Right forelimb (tissue), 1 donor: ENCODE data around the gene PRKCI.
"Not testable (repeated sequence)": the region's sequence is repeated elsewhere in the genome, so short reads cannot be mapped to it uniquely, and the experiment has no call there.

Experiments used
- DNase-seq: peaks from one replicate; pipeline ENCODE4 v3.0.0-alpha.2; 2018

The PRKCI gene

DNA sequence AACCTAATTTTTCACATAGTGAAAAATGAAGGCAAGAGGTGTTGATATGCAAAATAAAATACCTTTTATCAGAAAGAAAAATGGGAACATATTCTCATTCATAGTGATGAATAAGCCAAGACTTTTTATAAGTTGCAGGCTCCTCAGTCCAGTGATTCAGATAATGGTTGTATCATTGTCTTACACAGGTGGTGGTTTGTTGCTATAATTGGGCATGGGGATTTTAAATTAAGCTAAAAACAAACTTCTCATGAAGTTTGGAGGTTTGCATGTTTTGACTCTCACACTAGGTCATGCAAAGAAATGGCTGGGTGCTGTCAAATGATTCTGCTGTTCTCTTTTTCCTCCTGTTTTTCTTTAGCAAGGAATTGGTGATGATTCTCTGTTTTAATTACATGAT, 74.5 kb downstream of the PRKCI start:
- DNase-seq = no peak

DNA sequence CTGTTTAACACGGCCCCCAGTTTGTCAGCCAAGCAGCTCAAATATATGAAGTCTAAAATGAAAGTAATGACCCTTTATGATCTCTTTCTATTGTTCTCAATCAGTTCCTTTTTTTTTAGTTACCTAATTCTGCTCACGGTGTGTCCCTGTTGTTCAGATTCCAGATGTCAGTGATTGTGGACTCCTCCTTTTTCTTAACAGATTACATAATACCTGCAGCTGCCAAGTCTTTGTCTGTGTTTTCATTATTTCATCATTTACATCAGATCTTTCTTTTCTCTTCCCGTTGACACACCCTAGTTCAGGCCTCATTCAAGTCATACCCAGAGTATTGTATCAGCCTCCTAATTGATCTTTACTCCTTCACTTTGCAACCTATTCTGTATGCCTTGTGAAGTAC, 79.2 kb downstream of the PRKCI start:
- DNase-seq = no peak

DNA sequence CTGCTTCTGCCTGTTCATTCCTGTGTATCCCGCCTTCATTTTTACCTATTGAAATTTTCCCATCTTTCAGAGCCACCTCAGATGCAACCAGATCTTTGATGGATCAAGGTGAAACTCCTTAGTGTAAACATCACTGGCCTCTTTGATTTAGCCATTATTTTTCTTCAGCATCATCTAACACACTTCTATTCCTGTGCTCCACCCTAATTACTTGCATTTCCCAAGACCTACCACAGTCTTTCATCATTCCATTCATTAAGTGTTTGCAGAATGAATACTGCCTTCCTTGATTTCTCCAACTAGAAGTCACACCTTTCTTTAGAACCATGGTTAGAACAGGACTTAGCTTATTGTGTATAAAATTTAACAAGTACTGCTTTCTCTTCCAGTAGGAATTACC, 79.8 kb downstream of the PRKCI start:
- DNase-seq = no peak

DNA sequence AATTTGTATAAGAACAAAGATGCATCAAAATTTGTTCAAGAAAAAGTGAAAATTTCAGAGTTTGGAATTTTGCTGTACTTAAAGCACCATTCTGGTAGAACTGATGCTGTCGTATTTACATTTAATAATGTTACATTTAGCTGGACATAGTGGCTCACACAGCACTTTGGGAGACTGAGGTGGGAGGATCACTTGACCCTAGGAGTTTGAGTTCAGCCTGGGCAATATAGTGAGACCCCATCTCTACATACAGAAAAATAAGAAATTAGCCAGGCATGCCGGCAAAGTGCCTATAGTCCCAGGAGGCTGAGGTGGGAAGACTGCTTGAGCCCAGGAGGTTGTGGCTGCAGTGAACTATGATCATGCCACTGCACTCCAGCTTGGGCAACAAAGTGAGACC, 83.8 kb downstream of the PRKCI start:
- DNase-seq = no peak

DNA sequence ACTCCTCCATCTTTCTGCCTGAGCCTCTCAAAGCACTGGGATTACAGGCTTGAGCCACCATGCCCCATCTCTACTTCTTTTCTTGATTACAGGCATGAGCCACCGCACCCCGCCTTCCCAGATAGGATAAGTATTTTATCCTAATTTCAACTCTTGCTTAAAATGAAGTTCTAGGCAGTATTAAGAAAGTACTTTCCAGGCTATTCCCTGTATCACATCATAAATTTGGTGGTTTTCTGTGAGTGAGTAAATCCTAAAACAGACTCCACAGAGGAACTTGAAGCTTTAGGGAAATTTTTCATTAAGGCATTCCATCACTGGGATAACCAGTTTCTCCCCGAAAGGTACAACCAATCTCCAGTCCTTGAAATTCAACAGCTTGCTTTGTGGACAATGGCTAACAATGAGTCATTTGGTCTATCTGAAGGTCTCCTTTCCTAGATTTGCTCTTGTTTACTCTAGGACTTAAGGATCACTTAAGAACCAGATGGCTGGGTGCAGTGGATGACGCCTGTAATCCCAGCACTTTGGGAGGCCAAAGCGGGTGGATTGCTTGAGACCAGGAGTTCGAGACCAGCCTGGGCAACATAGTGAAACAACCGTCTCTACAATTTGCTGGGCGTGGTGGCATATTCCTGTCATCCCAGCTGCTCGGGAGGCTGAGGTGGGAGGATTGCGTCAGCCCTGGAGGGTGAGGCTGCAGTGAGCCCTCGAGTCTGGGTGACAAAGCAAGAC, 85.6 kb downstream of the PRKCI start:
- no peak for DNase-seq

DNA sequence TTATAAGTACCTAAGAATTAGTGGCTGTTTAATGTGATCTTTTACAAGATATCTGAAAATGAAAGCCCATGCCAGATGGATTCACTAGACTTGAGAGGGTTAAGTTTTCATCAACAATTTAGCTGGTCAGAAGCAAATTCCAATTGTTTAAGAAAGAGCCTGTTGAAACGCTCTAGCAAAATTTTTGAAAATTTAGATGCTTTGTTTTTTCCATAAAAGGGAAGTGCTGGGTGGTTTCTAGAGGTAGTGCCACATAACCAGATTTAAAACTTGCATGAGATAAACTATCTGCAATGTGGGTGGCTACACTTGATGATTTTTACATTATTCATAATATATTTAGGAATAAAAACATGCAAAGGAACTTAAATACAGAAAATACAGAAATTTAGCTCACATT, 86.8 kb downstream of the PRKCI start:
- DNase-seq = no peak

- DNase-seq = no peak
Measured at GRCh38 chr3:170317954-170318353, 95.7 kb downstream of the PRKCI start.

DNA sequence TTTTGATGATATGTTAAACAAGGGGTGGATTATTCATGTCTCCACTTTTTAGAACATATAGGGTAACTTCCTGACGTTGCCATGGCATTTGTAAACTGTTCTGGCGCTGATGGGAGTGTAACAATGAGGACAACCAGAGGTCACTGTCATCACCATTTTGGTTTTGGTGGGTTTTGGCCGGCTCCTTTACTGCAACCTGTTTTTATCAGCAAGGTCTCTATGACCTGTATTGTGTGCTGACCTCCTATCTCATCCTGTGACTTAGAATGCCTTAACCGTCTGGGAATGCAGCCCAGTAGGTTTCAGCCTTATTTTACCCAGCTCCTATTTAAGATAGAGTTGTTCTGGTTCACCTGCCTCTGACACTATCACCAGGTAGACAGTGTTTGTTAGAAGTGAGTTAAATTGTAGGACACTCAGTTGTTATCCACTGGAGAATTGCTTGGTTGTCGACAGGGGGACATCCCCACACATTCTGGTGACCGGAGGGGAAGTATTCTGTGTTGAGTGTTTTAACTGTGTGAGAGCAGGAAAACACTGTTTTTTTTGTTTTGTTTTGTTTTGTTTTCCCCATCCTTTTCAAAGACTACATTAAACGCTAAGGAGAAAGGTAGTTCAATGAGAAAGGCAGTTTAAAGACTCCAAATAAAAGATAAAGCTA, 98.4 kb downstream of the PRKCI start:
- DNase-seq = no peak

DNA sequence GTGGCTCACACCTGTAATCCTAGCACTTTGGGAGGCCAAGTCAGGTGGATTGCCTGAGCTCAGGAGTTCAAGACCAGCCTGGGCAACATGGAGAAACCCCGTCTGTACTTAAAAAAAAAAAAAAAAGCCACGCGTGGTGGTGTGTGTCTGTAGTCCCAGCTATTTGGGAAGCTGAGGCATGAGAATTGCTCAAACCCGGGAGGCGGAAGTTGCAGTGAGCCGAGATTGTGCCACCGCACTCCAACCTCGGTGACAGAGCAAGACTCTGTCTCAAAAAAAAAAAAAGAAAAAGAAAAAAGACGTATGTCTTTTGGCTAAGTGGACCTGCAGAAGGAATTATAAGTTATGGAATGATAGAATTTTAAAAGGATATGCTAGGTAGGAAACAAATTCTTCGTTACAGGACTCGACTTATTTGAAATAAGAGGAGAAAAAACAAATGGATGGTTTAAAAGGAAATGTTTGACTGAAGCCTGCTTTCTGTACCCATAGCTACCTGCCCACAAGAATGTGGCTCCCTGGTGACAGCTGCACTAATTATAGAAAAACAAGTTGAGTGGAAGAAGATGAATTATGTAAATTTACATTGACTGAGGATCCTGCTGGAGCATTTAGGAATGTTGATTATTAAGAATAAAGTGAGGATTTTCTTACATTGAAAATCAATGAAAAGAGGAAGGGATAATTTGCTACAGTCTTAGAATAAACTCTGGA, 99.3 kb downstream of the PRKCI start:
- no peak for DNase-seq

GRCh38 chr3:170322566-170323269, 100.5 kb downstream of the PRKCI start:
- no peak for DNase-seq

GRCh38 chr3:170323331-170323730, 101.1 kb downstream of the PRKCI start:
- no peak for DNase-seq

DNA sequence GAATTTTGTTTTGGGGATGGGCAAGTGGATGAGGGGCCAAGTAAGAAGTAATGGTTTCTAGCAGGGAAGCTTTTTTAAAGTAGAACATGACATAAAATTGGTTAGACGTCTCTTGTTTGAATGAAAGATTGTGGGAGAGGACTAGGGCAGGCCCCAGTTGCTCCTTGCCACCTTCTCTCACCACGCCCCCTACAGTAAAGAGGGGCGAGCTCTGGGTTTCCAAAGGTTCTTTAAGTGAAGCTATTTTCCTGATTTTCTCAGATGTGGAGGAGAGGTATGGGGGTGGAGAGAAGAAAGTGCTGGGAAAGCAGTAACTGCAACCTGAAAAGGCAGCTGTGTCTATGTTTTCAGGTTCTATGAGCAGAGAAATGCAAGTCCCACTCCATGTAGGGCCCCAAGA, 102.7 kb downstream of the PRKCI start:
- no peak for DNase-seq

DNA sequence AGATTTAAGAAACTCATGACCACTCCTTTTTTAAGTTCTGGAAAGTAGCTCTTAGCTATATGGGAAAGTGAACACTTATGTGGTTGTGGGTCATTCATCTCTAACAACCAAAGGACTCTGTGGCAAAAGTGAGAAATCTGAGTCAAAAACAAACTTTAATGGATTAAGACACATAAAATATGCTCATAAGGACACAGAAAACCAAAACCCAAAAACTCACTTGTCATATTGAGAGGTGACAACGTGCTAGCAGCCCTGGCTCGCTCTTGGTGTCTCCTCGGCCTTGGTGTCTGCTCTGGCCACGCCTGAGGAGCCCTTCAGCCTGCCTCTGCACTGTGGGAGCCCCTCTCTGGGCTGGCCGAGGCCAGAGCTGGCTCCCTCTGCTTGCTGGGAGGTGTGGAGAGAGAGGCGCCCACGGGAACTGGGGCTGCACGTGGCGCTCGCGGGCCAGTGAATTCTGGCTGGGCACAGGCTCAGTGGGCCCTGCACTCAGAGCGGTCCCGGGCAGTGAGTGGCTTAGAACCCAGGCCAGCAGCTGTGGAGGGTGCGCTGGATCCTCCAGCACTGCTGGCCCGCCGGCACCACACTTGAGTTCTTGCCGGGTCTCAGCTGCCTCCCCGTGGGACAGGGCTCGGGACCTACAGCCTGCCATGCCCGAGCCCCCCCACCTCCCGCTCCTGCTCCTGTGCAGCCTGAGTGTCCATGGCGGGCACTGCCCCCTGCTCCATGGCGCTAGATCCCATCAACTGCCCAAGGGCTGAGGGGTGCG, 105.0 kb downstream of the PRKCI start:
- DNase-seq = no peak

DNA sequence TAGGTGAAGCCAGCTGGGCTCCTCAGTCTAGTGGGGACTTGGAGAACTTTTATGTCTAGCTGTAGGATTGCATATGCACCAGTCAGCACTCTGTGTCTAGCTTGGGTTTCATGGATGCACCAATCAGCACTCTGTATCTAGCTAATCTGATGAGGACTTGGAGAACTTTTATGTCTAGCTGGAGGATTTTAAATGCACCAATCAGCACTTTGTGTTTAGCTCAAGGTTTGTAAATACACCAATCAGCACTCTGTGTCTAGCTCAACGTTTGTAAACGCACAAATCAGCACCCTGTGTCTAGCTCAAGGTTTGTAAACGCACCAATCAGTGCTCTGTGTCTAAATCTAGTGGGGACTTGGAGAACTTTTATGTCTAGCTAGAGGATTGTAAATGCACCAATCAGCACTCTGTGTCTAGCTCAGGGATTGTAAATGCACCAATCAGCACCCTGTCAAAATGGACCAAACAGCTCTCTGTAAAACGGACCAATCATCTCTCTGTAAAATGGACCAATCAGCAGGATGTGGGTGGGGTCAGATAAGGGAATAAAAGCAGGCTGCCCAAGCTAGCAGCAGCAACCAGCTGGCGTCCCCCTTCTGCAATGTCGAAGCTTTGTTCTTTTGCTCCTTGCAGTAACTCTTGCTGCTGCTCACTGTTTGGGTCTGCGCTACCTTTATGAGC, 105.8 kb downstream of the PRKCI start:
- not testable (repeated sequence) for DNase-seq

GRCh38 chr3:170330366-170330765, 108.1 kb downstream of the PRKCI start:
- no peak for DNase-seq

- DNase-seq = no peak
Measured at GRCh38 chr3:170331143-170331542, 108.9 kb downstream of the PRKCI start.

- DNase-seq = no peak
Measured at GRCh38 chr3:170337420-170337819, 115.2 kb downstream of the PRKCI start.

DNA sequence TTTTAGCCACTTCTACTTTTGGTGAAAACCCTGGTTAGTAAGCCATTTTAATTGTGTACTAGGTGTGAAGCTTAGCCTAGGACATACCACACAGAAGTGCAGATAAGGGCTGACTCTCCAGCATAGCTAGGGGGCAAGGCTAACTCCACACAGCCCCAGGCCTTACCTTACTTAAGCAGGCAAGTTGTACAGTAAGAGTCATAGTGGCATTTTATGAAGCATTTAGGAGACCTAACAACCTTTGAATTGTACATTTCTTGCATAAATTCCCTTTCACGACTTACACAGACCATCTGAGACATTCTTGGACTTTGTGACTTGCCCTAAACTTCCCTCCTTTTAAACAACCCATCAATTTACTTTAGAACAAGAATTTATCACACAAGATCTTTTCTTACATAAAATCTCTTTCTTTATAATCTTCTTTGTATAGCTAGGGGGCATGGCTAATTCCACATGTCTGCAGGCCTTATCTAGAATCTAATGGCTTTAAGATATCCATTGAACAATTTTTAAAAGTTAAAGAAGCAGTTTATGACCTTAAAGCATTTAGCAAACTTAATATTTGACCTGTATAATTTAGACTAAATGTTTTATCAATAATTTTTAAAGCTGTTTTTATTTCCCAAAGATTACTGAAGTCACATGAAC, 116.6 kb downstream of the PRKCI start:
- DNase-seq = no peak

- not testable (repeated sequence) for DNase-seq
Measured at GRCh38 chr3:170342273-170342672, 120.0 kb downstream of the PRKCI start.

DNA sequence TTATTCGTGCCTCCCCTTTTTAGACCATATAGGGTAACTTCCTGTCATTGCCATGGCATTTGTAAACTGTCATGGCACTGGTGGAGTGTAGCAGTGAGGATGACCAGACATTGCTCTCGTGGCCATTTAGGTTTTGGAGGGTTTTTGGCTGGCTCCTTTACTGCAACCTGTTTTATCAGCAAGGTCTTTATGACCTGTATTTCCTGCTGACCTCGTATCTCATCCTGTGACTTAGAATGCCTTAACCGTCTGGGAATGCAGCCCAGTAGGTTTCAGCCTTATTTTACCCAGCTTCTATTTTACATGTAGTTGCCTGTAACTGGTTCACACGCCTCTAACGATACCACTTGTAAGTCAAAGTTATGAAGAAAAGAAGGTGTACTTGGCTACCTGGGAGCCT, 121.6 kb downstream of the PRKCI start:
- not testable (repeated sequence) for DNase-seq

- DNase-seq = no peak
Measured at GRCh38 chr3:170344971-170345370, 122.7 kb downstream of the PRKCI start.
